Fibroblast of skin of abdomen (primary cell): Measurements from ENCODE around the gene SULT1A2.
"Not testable (repeated sequence)": the region's sequence is repeated elsewhere in the genome, so short reads cannot be mapped to it uniquely, and the experiment has no call there.

Experiments used
- DNase-seq: peaks from one replicate; pipeline ENCODE4 v3.0.0-alpha.2; 2013

SULT1A2 gene

GRCh38 chr16:28609631-28610594, 13.1 kb upstream of the SULT1A2 start, which contains the start of gene SULT1A1:
Gene SULT1A1 (minus strand): TSS chr16:28610044. CDS start chr16:28608855, 1,189 bp downstream.
- no peak for DNase-seq

DNA sequence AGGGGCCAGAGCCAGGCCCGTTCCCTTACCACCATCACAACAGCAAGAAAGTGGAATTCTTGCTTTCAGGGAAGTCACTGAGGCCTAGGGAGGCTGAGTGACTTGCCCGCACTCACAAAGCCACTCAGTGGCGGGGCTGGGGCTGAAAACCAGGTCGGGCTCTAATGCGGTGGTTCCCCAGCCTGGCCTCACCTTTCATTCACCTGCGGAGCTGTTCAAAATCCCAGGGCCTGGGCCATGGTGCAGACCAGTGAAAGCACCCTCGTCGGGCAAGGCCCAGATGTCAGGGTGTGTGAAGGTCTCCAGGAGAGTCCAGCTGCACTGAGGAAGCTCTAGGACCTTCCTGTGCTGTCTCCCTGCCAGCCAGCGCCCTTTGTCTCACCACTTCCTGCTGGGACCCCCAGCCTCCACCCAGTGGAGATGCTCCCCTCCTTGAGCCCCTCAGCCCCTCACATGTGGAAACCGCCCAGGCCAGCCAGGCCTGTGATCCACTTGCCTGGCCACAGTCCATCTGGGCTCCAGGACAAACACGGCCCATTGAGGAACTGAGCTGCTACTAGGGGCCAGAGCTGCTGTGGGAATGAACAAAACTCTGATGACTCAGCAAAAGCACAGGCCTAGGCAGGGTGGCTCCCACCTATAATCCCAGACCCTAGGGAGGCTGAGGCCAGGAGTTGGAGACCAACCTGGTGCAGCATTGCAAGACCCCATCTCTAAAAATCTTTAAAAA, 12.2 kb upstream of the SULT1A2 start:
- DNase-seq, result not testable (repeated sequence)

- DNase-seq, result not testable (repeated sequence)
Observed at GRCh38 chr16:28608496-28608808, 11.6 kb upstream of the SULT1A2 start.

- DNase-seq, result not testable (repeated sequence)
Observed at GRCh38 chr16:28607681-28608495, 11.0 kb upstream of the SULT1A2 start.

- DNase-seq, result no peak
Observed at GRCh38 chr16:28607116-28607623, 10.3 kb upstream of the SULT1A2 start.

- no peak for DNase-seq
Observed at GRCh38 chr16:28606291-28607115, 9.7 kb upstream of the SULT1A2 start.

DNA sequence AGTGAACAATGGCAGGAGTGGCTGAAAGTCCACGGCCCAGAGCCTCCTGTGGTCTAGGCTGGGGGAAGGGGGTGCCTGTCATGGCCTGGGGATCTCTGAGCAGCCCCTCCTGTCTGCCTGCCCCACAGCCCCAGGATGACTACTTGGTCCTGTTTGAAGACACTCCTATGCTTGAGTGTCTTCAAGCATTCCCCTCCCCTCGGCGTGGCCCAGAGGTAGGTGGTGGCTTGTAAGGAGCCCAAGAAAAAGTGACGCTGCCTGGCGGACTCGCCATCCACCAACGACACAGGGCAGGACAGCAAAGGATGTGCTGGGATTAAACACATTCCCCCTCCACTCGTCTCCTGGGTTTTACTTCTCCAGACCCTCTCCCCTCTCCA, 7.3 kb upstream of the SULT1A2 start:
- DNase-seq, result no peak

- no peak for DNase-seq
Observed at GRCh38 chr16:28603381-28604185, 6.7 kb upstream of the SULT1A2 start.

DNA sequence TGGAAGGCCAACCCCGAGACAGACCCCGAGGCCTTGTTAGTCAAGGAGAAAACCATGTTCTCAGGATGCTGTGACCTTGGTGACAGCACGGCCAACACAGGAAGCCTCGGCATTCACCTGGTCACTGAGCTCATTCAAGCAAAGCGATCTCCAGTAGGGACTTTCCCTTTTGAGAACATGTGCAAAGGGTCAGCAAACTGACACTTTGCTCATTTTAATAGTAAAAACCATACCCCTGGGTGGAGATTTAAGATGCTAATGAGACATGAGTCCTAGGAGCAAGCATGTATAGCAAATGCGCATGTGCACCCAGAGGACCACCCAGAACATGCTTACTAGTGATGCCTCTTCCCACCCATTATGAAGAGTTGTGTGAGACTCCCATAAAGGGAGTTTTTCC, 5.7 kb upstream of the SULT1A2 start:
- DNase-seq, result no peak

GRCh38 chr16:28602062-28602461, 5.2 kb upstream of the SULT1A2 start:
- DNase-seq, result not testable (repeated sequence)

DNA sequence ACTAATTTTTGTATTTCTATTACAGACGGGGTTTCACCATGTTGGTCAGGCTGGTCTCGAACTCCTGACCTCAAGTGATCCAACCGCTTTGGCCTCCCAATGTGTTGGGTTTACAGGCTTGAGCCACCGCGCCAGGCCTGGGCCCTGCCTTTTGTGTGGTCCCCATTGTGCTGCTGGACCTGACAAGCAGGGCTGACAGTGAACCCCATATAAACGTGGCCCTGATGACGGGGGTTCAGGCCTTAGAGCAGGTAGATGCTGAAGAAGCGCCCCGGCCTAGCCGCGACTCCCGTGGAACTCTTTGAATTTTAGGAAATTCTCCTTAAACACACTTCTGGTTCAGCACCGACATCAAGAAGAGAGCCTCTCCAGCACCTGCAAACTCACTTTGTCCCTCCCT, 4.7 kb upstream of the SULT1A2 start:
- DNase-seq, result not testable (repeated sequence)

DNA sequence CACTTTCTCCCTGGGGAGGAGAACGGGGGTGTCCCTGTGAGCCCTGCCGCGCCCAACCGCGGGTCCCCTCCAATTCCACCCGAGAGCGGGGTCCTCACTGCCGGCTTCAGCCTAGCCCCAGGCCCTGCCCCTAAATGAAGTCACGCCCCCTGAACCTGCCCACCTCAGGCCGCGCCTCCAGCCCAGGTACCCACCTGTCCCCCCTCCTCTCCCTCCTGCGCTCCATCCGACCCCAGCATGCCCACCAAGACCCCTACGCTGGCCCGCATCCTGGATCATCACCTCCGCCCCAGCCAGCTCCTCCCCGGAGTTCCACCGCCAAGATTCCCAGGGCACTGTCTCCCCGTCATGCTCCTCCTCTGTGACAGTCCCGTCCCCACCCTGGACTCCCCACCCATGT, 4.1 kb upstream of the SULT1A2 start:
- not testable (repeated sequence) for DNase-seq

GRCh38 chr16:28599377-28600285, 2.8 kb upstream of the SULT1A2 start:
- not testable (repeated sequence) for DNase-seq

DNA sequence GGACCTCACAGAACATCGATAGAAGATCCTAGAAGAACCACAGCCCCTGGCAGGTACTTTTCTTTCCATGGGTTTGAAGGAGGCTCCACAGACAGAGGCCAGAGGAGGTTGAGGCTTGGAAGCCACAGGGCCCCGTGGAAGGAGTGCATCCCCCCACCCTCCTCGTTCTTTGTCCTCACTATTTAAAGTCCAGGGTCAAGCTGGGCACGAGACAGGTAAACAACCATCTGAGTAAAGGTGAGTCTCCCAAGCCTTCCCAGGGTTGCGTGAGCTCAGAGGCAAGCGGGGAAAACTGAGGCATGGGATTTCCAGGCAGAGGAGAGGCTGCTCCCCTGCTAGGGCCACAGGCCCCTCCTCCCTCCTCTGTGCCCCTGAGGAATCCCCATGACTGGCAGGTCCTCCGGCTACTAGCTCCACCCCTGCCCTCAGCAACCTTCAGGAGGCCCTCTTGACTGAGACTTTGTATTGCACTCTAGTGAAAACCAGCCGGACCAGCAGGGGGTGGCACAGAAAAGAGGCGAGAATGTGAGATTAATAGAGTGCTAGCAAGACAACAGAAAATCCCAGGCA, 927 bp upstream of the SULT1A2 start:
- DNase-seq, result no peak

- DNase-seq, result no peak
Observed at GRCh38 chr16:28596115-28596630, 677 bp downstream of the SULT1A2 start.

- DNase-seq, result not testable (repeated sequence)
Observed at GRCh38 chr16:28595451-28595850, 1.4 kb downstream of the SULT1A2 start.

DNA sequence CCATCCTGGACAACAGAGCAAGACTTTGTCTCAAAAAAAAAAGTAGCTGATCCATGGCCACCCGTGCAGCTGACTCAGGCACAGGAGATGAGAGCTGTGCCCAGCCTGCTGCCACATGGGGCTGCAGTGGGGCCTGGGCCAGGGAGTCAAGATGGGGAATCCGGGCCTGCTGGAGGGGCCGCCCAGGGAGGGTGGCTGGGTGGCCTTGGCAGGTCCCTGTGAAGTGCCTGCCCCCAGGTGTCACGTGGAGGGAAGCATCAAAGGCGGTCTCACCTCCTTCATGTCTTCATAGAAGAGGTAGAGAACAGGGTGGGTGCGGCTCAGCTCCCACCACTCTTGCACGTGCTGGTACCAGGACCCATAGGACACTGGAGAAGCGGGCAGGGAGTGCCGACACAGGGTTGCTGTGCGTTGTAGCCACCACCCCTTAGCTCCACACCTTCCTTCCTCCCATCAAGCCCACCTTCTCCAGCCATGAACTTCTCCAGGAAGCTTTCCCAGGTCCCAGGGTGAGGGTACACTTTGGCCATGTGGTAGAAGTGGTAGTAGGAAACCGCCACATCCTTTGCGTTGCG, 3.8 kb downstream of the SULT1A2 start:
- no peak for DNase-seq

DNA sequence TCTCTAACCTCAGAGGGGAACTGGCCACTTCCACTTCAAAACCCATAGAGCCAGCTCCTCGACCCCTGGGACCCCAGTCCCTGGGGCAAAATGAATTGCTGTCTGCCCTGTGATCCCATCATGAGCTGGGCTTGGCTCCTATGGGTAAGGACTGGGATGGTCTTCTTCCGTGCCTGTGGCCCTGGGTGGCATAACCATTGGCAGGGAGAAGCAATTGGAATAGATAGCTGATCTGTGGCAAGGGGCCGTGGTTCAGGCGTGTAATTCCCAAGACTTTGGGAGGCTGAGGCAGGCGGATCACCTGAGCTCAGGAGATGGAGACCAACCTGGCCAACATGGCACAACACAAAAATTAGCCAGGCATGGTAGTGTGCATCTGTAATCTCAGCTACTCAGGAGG, 4.3 kb downstream of the SULT1A2 start:
- DNase-seq, result no peak

GRCh38 chr16:28591355-28591754, 5.5 kb downstream of the SULT1A2 start:
- DNase-seq, result no peak
